ENCODE results near the gene SNAI3.

SNAI3 gene

DNA sequence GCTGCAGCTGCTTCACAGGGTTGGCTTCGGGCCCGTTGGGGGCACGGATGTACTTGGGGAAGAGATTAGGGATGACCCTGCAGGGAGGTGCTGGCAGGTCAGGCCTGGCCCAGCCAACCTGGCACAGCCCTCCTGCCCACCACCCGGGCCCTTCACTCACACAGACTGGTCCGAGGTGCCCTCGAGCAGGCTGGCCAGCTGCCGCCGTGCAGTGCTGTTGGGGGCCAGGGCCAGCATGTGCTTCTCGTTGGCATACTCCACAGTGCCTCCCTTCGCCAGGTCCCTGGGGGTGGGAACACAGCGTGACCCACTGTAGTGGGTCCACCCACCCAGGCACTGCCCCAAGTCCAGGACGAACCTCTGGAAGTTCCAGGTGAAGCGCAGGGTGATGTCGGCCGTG is 29.9 kb upstream of the SNAI3 start (continued):
- TF ChIP-seq, protein P1, sequence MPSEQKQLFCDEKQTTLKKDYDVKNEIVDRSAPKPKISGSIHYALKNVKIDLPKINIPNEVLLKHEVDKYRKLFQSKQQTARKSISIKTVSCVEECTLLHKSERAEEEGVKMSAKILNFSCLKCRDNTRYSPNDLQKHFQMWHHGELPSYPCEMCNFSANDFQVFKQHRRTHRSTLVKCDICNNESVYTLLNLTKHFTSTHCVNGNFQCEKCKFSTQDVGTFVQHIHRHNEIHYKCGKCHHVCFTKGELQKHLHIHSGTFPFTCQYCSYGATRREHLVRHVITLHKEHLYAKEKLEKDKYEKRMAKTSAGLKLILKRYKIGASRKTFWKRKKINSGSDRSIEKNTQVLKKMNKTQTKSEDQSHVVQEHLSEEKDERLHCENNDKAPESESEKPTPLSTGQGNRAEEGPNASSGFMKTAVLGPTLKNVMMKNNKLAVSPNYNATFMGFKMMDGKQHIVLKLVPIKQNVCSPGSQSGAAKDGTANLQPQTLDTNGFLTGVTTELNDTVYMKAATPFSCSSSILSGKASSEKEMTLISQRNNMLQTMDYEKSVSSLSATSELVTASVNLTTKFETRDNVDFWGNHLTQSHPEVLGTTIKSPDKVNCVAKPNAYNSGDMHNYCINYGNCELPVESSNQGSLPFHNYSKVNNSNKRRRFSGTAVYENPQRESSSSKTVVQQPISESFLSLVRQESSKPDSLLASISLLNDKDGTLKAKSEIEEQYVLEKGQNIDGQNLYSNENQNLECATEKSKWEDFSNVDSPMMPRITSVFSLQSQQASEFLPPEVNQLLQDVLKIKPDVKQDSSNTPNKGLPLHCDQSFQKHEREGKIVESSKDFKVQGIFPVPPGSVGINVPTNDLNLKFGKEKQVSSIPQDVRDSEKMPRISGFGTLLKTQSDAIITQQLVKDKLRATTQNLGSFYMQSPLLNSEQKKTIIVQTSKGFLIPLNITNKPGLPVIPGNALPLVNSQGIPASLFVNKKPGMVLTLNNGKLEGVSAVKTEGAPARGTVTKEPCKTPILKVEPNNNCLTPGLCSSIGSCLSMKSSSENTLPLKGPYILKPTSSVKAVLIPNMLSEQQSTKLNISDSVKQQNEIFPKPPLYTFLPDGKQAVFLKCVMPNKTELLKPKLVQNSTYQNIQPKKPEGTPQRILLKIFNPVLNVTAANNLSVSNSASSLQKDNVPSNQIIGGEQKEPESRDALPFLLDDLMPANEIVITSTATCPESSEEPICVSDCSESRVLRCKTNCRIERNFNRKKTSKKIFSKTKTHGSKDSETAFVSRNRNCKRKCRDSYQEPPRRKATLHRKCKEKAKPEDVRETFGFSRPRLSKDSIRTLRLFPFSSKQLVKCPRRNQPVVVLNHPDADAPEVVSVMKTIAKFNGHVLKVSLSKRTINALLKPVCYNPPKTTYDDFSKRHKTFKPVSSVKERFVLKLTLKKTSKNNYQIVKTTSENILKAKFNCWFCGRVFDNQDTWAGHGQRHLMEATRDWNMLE (tag by site-specific recombination; conservative IDR thresholded peaks at IDR 0.05; ENCODE audit: low read depth), result no peak
- TF ChIP-seq ZNF423 (tag by site-specific recombination; IDR thresholded peaks at IDR 0.05) (no peak), ZNF561 (tag by site-specific recombination; IDR thresholded peaks at IDR 0.05; ENCODE audit: borderline replicate concordance) (no peak), ZNF433 (tag by site-specific recombination; IDR thresholded peaks at IDR 0.05; ENCODE audit: low read depth) (no peak)

DNA sequence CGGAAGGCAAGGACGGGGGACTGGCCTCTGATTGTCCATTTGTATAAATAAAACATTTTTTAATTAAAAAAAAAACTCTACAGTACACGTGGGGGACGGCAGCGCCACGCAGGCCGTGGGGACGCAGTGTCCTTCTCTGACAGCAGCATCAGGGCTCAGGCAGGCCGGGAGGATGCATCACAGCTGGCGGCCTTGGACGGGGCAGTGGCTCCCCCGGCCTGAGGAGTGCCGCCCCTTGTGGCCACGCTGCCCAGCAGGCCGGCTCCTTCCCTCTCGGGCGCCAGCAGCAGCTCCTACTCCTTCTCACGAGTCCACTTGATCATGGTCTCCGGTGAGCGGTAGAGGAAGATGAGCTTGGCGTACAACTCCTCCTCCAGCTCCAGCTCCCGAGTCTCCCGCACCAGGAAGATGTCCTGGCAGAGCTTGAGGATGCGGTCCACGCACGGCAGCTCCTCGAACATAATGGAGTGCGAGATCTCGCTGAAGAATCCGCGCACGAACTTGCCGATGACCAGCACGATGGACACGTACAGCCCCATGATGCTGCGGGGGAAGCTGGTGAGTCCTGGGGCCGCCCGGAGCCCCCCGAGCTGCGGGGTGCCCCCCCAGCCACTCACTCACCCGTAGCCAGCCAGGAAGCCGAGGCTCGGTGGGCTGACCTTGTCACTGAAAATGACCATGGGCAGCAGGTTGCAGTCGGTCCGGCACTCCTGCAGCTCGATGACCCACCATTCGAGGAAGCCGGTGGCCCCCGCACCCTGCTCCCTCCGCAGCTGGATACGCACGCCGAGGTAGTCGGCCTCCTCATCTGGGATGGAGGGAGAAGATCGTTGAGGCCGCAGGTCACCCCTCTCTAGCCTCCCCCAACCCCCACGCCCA is 29.2 kb upstream of the SNAI3 start:
- no peak for TF ChIP-seq ZNF391 (tag by site-specific recombination; IDR thresholded peaks at IDR 0.05; ENCODE audit: borderline replicate concordance, low read depth)
- no peak for TF ChIP-seq ZBTB8A (tag by site-specific recombination; IDR thresholded peaks at IDR 0.05)
- TF ChIP-seq, protein P2, sequence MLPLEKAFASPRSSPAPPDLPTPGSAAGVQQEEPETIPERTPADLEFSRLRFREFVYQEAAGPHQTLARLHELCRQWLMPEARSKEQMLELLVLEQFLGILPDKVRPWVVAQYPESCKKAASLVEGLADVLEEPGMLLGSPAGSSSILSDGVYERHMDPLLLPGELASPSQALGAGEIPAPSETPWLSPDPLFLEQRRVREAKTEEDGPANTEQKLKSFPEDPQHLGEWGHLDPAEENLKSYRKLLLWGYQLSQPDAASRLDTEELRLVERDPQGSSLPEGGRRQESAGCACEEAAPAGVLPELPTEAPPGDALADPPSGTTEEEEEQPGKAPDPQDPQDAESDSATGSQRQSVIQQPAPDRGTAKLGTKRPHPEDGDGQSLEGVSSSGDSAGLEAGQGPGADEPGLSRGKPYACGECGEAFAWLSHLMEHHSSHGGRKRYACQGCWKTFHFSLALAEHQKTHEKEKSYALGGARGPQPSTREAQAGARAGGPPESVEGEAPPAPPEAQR (tag by site-specific recombination; IDR thresholded peaks at IDR 0.05), result no peak
- TF ChIP-seq, protein P3, sequence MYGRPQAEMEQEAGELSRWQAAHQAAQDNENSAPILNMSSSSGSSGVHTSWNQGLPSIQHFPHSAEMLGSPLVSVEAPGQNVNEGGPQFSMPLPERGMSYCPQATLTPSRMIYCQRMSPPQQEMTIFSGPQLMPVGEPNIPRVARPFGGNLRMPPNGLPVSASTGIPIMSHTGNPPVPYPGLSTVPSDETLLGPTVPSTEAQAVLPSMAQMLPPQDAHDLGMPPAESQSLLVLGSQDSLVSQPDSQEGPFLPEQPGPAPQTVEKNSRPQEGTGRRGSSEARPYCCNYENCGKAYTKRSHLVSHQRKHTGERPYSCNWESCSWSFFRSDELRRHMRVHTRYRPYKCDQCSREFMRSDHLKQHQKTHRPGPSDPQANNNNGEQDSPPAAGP (tag by site-specific recombination; IDR thresholded peaks at IDR 0.05), result no peak
- TF ChIP-seq ZNF768 (tag by site-specific recombination; IDR thresholded peaks at IDR 0.05), result no peak
- TF ChIP-seq IKZF3 (tag by site-specific recombination; IDR thresholded peaks at IDR 0.05), result no peak
- TF ChIP-seq, protein P4, sequence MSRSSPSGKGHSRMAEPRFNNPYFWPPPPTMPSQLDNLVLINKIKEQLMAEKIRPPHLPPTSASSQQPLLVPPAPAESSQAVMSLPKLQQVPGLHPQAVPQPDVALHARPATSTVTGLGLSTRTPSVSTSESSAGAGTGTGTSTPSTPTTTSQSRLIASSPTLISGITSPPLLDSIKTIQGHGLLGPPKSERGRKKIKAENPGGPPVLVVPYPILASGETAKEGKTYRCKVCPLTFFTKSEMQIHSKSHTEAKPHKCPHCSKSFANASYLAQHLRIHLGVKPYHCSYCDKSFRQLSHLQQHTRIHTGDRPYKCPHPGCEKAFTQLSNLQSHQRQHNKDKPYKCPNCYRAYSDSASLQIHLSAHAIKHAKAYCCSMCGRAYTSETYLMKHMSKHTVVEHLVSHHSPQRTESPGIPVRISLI (tag by site-specific recombination; IDR thresholded peaks at IDR 0.05), result no peak
- TF ChIP-seq ZNF114 (tag by site-specific recombination; IDR thresholded peaks at IDR 0.05), result no peak
- no peak for TF ChIP-seq ZNF2 (tag by site-specific recombination; IDR thresholded peaks at IDR 0.05)
- ChIA-PET CTCF (no interaction called here), POLR2A (interaction anchor here (0.6 to 1.5 kb wide), 3 partner anchors 18 to 55 kb away, joined by 3 read pairs; no protein-coding TSS in a partner anchor)
- Histone ChIP-seq H3K4me3 (ENCODE audit: low read depth, low read length) (no peak overlapping the region), H3K9me3 (ENCODE audit: control insufficient read depth, insufficient read depth, low read depth, low read length) (no peaks in the 10 kb centered on the region), H3K4me1 (ENCODE audit: control insufficient read depth, insufficient read depth, low read length) (no peaks in the 10 kb centered on the region), H3K27ac (ENCODE audit: extremely low read depth, low read depth, low read length) (no peak overlapping the region), H3K36me3 (ENCODE audit: control insufficient read depth in 2 of 2, insufficient read depth in 1 of 2, low read length in 2 of 2) (peaks cover 0 to 76% of the 10 kb centered on the region in 2 experiments; a peak in 1 of 3 replicates)
